ENCODE results near the gene ZNF652.
"Not testable (repeated sequence)": the region's sequence is repeated elsewhere in the genome, so short reads cannot be mapped to it uniquely, and the experiment has no call there.

Gene ZNF652

GRCh38 chr17:49361902-49362722, at the start of gene ZNF652:
Gene ZNF652 (minus strand): TSS chr17:49362250. CDS start chr17:49317725, 44,525 bp downstream.
- DNase-seq: peak; percentile 93

GRCh38 chr17:49409066-49409465, 47.0 kb upstream of the ZNF652 start:
- DNase-seq: no peak

GRCh38 chr17:49407981-49408501, 46.0 kb upstream of the ZNF652 start:
- peak; percentile 95 for DNase-seq

- DNase-seq: peak; percentile 52
These were observed 45.0 kb upstream of the ZNF652 start for GRCh38 chr17:49407086-49407485.

- no peak for DNase-seq
These were observed 44.5 kb upstream of the ZNF652 start for GRCh38 chr17:49406421-49407061.

- DNase-seq: peak; percentile 53
These were observed 42.9 kb upstream of the ZNF652 start for GRCh38 chr17:49404906-49405305.

GRCh38 chr17:49404361-49404760, 42.3 kb upstream of the ZNF652 start:
- DNase-seq: no peak

- DNase-seq: no peak
These were observed 41.7 kb upstream of the ZNF652 start for GRCh38 chr17:49403514-49404289.

- no peak for DNase-seq
These were observed 40.7 kb upstream of the ZNF652 start for GRCh38 chr17:49402706-49403105.

GRCh38 chr17:49401971-49402611, 40.0 kb upstream of the ZNF652 start:
- no peak for DNase-seq

GRCh38 chr17:49399995-49400394, 37.9 kb upstream of the ZNF652 start:
- DNase-seq: no peak

- DNase-seq: no peak
These were observed 35.5 kb upstream of the ZNF652 start for GRCh38 chr17:49397586-49397985.

GRCh38 chr17:49393491-49394255, 31.6 kb upstream of the ZNF652 start:
- DNase-seq: no peak

GRCh38 chr17:49390548-49391324, 28.7 kb upstream of the ZNF652 start:
- DNase-seq: peak; percentile 65

GRCh38 chr17:49389514-49390347, 27.7 kb upstream of the ZNF652 start:
- DNase-seq: not testable (repeated sequence)

GRCh38 chr17:49388692-49389513, 26.9 kb upstream of the ZNF652 start:
- DNase-seq: no peak

GRCh38 chr17:49388290-49388640, 26.2 kb upstream of the ZNF652 start:
- no peak for DNase-seq

GRCh38 chr17:49387498-49388289, 25.6 kb upstream of the ZNF652 start:
- DNase-seq: peak; percentile 74

Data from activated CD8-positive, alpha-beta memory T cell treated with anti-CD3 and anti-CD28 coated beads for 24 hours (primary cell).